ENCODE data around the gene ERBB2. TPM values are rescaled to one million over a fixed set of nuclear protein-coding genes. Genes with fewer than 3 reads are reported as not detected.

ERBB2 gene
- total RNA-seq, 2 experiments from 2014 or later, result 4.5 to 4.6 TPM

DNA sequence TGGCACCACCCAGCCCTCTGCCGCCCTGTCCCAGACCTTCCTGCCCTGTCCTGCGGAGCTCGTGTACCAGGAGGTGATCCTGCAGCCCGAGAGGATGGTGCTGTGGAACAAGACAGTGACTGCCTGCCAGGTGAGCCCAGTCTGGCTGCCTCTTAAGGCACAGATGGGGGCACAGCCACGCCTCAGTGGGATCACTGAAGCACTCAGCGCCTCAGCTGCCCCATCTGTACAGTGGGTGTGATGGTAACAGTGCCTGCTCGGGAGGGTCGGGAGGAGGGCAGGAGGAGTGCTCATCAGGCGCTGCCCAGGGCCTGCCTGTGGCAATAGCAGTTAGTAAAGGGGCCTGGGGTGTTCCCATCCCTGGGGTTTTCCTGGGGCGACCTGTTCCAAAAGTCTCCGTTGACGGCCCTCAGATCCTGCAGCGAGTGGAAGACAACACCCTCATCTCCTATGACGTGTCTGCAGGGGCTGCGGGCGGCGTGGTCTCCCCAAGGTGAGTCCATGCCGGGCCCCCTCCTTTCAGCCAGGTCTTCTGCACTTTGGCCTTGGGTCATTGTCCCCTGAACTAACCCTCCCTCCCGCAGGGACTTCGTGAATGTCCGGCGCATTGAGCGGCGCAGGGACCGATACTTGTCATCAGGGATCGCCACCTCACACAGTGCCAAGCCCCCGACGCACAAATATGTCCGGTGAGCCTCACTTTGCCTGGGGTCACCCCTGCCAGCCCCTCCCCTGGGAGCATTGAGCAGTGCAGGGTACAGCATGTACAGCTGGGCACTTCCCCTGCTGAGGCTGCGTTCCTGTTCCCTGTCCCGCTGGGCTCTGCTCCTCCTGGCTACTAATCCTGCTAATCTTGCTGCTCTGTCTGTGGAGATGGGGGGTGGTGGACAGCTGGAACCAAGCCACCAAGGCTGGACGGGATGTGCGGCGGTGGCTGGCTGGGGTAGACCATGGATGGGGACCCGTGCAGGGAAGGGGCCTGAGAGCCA, 39.2 kb upstream of the ERBB2 start:
- ChIA-PET POLR2A (no interaction called here), CTCF (interaction anchor here (0.6 to 1.1 kb wide), 4 partner anchors 10 to 271 kb away, joined by 3 read pairs; no protein-coding TSS in a partner anchor)

GRCh38 chr17:39661744-39662541, 37.9 kb upstream of the ERBB2 start:
- peaks cover 13% of the 10 kb centered on the region for H3K4me1 Mint-ChIP-seq
- ChIA-PET CTCF (interaction anchor here (1.1 kb wide), 1 partner anchor 11 kb away, joined by 3 read pairs; no protein-coding TSS in a partner anchor), POLR2A (no interaction called here)
- peaks cover 10% of the 10 kb centered on the region for H3K27me3 Mint-ChIP-seq
- peaks cover 17% of the 10 kb centered on the region for H3K36me3 Mint-ChIP-seq (ENCODE audit: low read depth)
- H3K27ac Mint-ChIP-seq, result peak overlapping the region; percentile 54
- no peaks in the 10 kb centered on the region for H3K9me3 Mint-ChIP-seq
- no peak for DNase-seq
- H3K4me3 Mint-ChIP-seq, result no peak overlapping the region

More for the DNA sequence above, 39.2 kb upstream of the ERBB2 start:
- peaks cover 13% of the 10 kb centered on the region for H3K4me1 Mint-ChIP-seq
- H3K9me3 Mint-ChIP-seq, result no peaks in the 10 kb centered on the region
- H3K27ac Mint-ChIP-seq, result no peak overlapping the region
- H3K27me3 Mint-ChIP-seq, result peaks cover 1% of the 10 kb centered on the region
- peaks cover 18% of the 10 kb centered on the region for H3K36me3 Mint-ChIP-seq (ENCODE audit: low read depth)
- no peak overlapping the region for H3K4me3 Mint-ChIP-seq
- DNase-seq, result no peak

- DNase-seq, result no peak
- peaks cover 12% of the 10 kb centered on the region for H3K27me3 Mint-ChIP-seq
- ChIA-PET POLR2A (no interaction called here), CTCF (no interaction called here)
- H3K4me1 Mint-ChIP-seq, result peaks cover 13% of the 10 kb centered on the region
- no peak overlapping the region for H3K4me3 Mint-ChIP-seq
- H3K27ac Mint-ChIP-seq, result no peak overlapping the region
- H3K36me3 Mint-ChIP-seq (ENCODE audit: low read depth), result peaks cover 17% of the 10 kb centered on the region
- H3K9me3 Mint-ChIP-seq, result no peaks in the 10 kb centered on the region
Observed at GRCh38 chr17:39662551-39663339, 37.1 kb upstream of the ERBB2 start.

DNA sequence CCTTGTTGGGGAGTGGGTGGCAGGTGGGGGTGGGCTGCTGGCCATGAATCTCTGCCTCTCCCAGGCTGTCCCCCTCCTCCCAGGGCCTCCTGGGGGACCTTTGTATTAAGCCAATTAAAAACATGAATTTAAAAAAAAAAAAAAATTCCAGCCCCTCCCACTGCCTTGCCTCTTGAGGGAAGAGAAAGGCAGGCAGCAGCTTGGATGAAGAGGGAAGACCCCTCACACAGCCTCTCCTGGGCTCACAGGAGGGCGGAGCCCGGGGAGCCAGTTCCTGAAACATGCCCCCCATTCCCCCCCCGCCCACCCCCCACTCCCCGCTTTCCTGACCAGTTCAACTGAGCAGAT, 36.5 kb upstream of the ERBB2 start:
- CTCF ChIA-PET, result interaction anchor here (0.9 kb wide), 1 partner anchor 10 kb away, joined by 5 read pairs; no protein-coding TSS in a partner anchor

DNA sequence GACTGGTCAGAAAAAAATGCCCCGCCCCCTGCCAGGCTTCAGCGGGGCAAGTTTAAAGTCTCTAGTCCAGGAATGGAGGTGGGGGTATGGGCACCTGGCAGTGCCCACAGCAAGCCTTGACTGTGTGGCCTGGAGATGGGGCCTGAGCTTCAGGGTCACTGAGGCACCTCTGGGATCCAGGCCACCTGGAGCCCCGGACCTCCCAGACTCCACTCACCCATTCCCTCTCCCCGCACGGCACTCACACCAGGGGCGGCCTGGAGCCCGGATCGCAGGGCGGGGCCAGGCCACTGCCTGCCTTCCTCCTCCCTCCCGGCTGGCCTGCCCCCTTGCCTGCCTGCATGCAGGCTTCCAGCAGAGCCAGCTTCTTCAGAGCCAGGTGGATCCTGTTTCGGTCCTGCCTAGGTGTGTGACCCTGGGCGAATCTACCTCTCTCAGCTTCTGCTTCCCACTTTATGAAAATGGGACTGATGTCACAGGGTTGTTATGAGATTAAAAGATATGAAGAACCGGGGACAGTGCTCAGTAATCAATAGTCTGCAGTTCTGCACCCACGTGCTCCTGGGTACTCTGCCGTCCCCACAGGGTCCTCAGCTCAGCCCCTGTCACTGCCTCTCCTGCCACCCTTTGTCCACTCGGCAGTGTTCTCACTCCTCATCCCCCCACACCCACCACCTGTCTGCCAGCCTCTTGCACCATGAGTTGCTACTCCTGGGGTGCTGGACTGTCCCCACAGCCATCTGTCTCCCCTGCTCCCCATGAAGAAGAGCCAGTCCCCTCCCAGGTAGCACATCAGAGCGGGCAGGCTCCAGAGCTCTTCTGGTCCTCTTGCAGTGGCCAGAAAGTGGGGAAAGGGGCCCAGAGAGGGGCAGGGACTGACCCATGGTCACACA, 35.9 kb upstream of the ERBB2 start:
- H3K36me3 Mint-ChIP-seq (ENCODE audit: low read depth), result peaks cover 10% of the 10 kb centered on the region
- ChIA-PET POLR2A (no interaction called here), CTCF (interaction anchor here (0.9 kb wide), 1 partner anchor 10 kb away, joined by 5 read pairs; no protein-coding TSS in a partner anchor)
- DNase-seq, result no peak
- peaks cover 19% of the 10 kb centered on the region for H3K27me3 Mint-ChIP-seq
- no peaks in the 10 kb centered on the region for H3K9me3 Mint-ChIP-seq
- H3K27ac Mint-ChIP-seq, result no peak overlapping the region
- no peak overlapping the region for H3K4me3 Mint-ChIP-seq
- peaks cover 14% of the 10 kb centered on the region for H3K4me1 Mint-ChIP-seq

More for the DNA sequence above, 36.5 kb upstream of the ERBB2 start:
- no peak overlapping the region for H3K4me3 Mint-ChIP-seq
- H3K27ac Mint-ChIP-seq, result no peak overlapping the region
- H3K36me3 Mint-ChIP-seq (ENCODE audit: low read depth), result peaks cover 14% of the 10 kb centered on the region
- POLR2A ChIA-PET, result no interaction called here
- no peaks in the 10 kb centered on the region for H3K9me3 Mint-ChIP-seq
- peaks cover 13% of the 10 kb centered on the region for H3K4me1 Mint-ChIP-seq
- DNase-seq, result no peak
- peaks cover 14% of the 10 kb centered on the region for H3K27me3 Mint-ChIP-seq

GRCh38 chr17:39664581-39665561, 35.0 kb upstream of the ERBB2 start, which contains the start of gene TCAP:
Gene TCAP (plus strand): TSS chr17:39665349. CDS start chr17:39665360, 11 bp downstream.
- H3K4me1 Mint-ChIP-seq, result peaks cover 6% of the 10 kb centered on the region
- peaks cover 8% of the 10 kb centered on the region for H3K36me3 Mint-ChIP-seq (ENCODE audit: low read depth)
- DNase-seq, result no peak
- H3K9me3 Mint-ChIP-seq, result no peaks in the 10 kb centered on the region
- peak within 1 kb of the TSS; percentile 19 for H3K27ac Mint-ChIP-seq
- CTCF ChIA-PET, result interaction anchor here (0.5 to 3.0 kb wide), 4 partner anchors 10 to 72 kb away, joined by 3 to 22 read pairs (median 6); no protein-coding TSS in a partner anchor
- H3K4me3 Mint-ChIP-seq, result no peak within 1 kb of the TSS
- POLR2A ChIA-PET, result no interaction called here
- peaks cover 24% of the 10 kb centered on the region for H3K27me3 Mint-ChIP-seq

- CTCF ChIA-PET, result interaction anchor here (0.5 to 3.0 kb wide), 8 partner anchors 9 to 73 kb away, joined by 3 to 22 read pairs (median 3); partner anchors contain the start of gene PGAP3
- Mint-ChIP-seq H3K4me3 (no peak overlapping the region), H3K9me3 (no peaks in the 10 kb centered on the region), H3K36me3 (ENCODE audit: low read depth) (peaks cover 7% of the 10 kb centered on the region), H3K27ac (no peak overlapping the region), H3K27me3 (peaks cover 28% of the 10 kb centered on the region), H3K4me1 (peaks cover 5% of the 10 kb centered on the region)
- POLR2A ChIA-PET, result interaction anchor here (0.5 kb wide), 1 partner anchor 16 kb away, joined by 3 read pairs; no protein-coding TSS in a partner anchor
- DNase-seq, result no peak
Observed at GRCh38 chr17:39665642-39666224, 34.1 kb upstream of the ERBB2 start.

GRCh38 chr17:39666231-39666600, 33.6 kb upstream of the ERBB2 start:
- Mint-ChIP-seq H3K36me3 (ENCODE audit: low read depth) (peaks cover 5% of the 10 kb centered on the region), H3K4me1 (peaks cover 5% of the 10 kb centered on the region), H3K27me3 (peaks cover 28% of the 10 kb centered on the region), H3K4me3 (no peak overlapping the region), H3K27ac (peak overlapping the region; percentile 19), H3K9me3 (no peaks in the 10 kb centered on the region)
- ChIA-PET POLR2A (interaction anchor here (0.5 kb wide), 1 partner anchor 15 kb away, joined by 3 read pairs; no protein-coding TSS in a partner anchor), CTCF (interaction anchor here (0.7 to 3.0 kb wide), 9 partner anchors 9 to 62 kb away, joined by 3 to 22 read pairs (median 3); partner anchors contain the start of gene PGAP3)
- DNase-seq, result no peak

DNA sequence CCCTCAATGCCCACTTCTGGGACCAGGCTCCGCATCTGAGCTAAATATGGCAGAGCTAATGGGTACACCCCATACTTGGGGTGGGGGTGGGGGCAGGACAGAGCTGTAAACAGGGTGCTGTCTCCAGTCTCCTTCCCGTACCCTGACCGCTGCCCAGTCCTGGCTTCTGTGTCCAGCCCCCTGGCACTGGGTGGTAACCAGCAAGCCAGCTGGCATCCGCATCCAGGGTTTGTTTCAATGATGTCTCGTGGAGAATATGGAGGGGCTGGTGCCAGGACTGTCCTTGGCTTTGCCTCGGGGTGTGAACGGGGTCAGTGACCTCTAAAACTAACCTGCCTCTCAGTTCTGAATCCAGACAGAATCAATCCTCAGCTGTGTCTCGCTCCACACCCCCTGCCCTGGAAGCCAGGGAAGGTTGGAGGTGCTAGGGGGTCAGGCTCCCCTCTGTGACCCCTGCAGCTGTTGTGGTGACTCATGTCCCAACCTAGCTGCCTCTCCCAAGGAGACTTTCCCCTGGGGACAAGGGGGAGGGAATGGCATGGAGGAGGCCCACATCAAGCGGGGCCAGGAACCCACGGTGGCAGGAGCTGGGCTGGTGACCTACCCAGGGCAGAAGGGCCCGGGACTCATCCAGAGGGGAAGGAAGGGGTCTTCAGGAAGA, 33.1 kb upstream of the ERBB2 start:
- H3K4me3 Mint-ChIP-seq, result no peak overlapping the region

More for the DNA sequence above, 33.1 kb upstream of the ERBB2 start:
- Mint-ChIP-seq H3K27ac (no peak overlapping the region), H3K4me1 (peaks cover 5% of the 10 kb centered on the region), H3K36me3 (ENCODE audit: low read depth) (no peaks in the 10 kb centered on the region), H3K27me3 (peaks cover 28% of the 10 kb centered on the region), H3K9me3 (no peaks in the 10 kb centered on the region)
- ChIA-PET CTCF (interaction anchor here (0.7 to 3.0 kb wide), 8 partner anchors 8 to 61 kb away, joined by 3 to 22 read pairs (median 4); partner anchors contain the start of gene PGAP3), POLR2A (no interaction called here)
- DNase-seq, result no peak
